DMS114 treated with DMSO at 0.1 percent for 48 hours (cell line): ENCODE data around the gene RSF1.
"Not testable (repeated sequence)": the region's sequence is repeated elsewhere in the genome, so short reads cannot be mapped to it uniquely, and the experiment has no call there.

ENCODE experiments used
- DNase-seq: peaks from one replicate; lab custom pipeline; 2025; ENCODE audit not compliant: unreplicated experiment; lab: John Stamatoyannopoulos, UW

The RSF1 gene

GRCh38 chr11:77636731-77637344 lies 183.7 kb downstream of the RSF1 start:
- DNase-seq: no peak

- DNase-seq: not testable (repeated sequence)
These were observed 186.6 kb downstream of the RSF1 start for GRCh38 chr11:77633926-77634325.

- DNase-seq: no peak
These were observed 190.3 kb downstream of the RSF1 start for GRCh38 chr11:77630157-77630710.

- no peak for DNase-seq
These were observed 200.8 kb downstream of the RSF1 start for GRCh38 chr11:77619576-77620198.

- DNase-seq: no peak
These were observed 202.6 kb downstream of the RSF1 start for GRCh38 chr11:77617892-77618291.

GRCh38 chr11:77611921-77612320 lies 208.6 kb downstream of the RSF1 start:
- no peak for DNase-seq
